ENCODE data around the gene CD86. TPM values are rescaled to one million over a fixed set of nuclear protein-coding genes. Genes with fewer than 3 reads are reported as not detected.

CD86 gene
- total RNA-seq, 4 donors from 2014 or later, result 7.0 to 61.4 (median 11.8) TPM

GRCh38 chr3:122168044-122168443 lies 112.9 kb downstream of the CD86 start:
- TF ChIP-seq, protein P1, sequence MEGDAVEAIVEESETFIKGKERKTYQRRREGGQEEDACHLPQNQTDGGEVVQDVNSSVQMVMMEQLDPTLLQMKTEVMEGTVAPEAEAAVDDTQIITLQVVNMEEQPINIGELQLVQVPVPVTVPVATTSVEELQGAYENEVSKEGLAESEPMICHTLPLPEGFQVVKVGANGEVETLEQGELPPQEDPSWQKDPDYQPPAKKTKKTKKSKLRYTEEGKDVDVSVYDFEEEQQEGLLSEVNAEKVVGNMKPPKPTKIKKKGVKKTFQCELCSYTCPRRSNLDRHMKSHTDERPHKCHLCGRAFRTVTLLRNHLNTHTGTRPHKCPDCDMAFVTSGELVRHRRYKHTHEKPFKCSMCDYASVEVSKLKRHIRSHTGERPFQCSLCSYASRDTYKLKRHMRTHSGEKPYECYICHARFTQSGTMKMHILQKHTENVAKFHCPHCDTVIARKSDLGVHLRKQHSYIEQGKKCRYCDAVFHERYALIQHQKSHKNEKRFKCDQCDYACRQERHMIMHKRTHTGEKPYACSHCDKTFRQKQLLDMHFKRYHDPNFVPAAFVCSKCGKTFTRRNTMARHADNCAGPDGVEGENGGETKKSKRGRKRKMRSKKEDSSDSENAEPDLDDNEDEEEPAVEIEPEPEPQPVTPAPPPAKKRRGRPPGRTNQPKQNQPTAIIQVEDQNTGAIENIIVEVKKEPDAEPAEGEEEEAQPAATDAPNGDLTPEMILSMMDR (IDR thresholded peaks at IDR 0.05; ENCODE audit: low read depth), result no peak

DNA sequence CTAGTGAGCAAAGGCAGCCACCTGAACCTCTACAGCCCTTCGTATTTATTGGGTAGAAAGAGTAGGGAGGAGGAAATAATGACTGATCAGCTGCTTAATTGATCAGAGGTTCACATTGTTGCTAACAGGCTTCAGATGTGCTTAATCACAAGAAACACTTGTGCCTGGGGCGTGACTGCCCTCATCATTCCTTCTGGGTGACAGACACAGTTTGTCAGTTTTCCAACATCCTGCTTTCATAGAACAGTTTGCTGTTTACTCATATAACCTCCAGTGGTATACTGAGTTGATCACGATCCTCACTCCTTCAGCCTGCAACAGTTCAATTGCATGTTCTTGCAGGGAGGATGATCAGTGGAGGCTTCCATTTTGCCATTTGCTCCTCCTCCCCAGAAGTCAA lies 114.7 kb downstream of the CD86 start:
- TF ChIP-seq, protein P1 (IDR thresholded peaks at IDR 0.05; ENCODE audit: low read depth), result no peak

Small RNA genes lying within 50 kb of the gene (small RNA-seq; reads per million reads assigned to genes)
- gene RF00019, result 0.49 reads per million

Other genes starting within 250 kb of the CD86 start
- gene IQCB1, start 220.3 kb upstream of the CD86 start, total RNA-seq, result 10 to 100 TPM in 3 of 4 donors, 1 to 10 TPM in 1; 9.4 to 23.0 (median 17.5) TPM
- gene EAF2, start 220.2 kb upstream of the CD86 start, total RNA-seq, result 10 to 100 TPM in 2 of 4 donors, 1 to 10 TPM in 2; 9.2 to 14.6 (median 10.0) TPM
- gene SLC15A2, start 161.0 kb upstream of the CD86 start, total RNA-seq, result 1 to 10 TPM; 1.3 to 3.7 (median 2.1) TPM
- under 1 TPM in 1 of 4 donors, not detected in 3; 0.17 TPM for gene ILDR1, start 33.1 kb upstream of the CD86 start, total RNA-seq
- under 1 TPM in 1 of 4 donors, not detected in 3; under 0.01 TPM for gene CASR, start 128.3 kb downstream of the CD86 start, total RNA-seq

Measured in subcutaneous adipose tissue (tissue), 4 donors.